ENCODE results near the gene MICAL3. TPM values are rescaled to one million over a fixed set of nuclear protein-coding genes. Genes with fewer than 3 reads are reported as not detected.

The MICAL3 gene
- total RNA-seq, 1 experiment from 2014 or later, result 47.1 TPM

DNA sequence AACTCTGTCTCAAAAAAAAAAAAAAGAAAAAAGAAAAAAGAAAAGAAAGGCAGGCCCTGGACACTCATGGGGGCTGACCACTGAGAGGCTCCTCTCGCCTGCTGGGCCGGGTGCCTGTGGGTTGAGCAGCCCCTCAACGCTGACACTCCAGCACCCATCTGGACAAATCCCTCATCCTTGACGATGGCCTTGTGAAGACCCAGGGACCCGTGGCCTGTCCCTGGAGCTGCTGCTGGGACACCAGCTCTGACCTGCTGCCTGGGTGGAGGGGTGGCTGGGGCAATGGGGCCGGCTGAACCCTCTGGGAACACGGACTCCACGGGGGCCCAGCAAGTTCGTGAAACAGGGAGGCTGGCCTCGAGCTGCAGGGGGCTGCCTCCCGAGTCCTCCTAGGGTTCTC lies 239.6 kb downstream of the MICAL3 start:
- Histone ChIP-seq H3K4me1 (ENCODE audit: control insufficient read depth, insufficient read depth, low read length) (peaks cover 12% of the 10 kb centered on the region), H3K9me3 (ENCODE audit: control insufficient read depth, insufficient read depth, low read depth, low read length) (no peaks in the 10 kb centered on the region), H3K4me3 (ENCODE audit: low read depth in 2 of 2, low read length in 2 of 2) (no peak overlapping the region), H3K36me3 (ENCODE audit: control insufficient read depth, insufficient read depth, low read length) (no peaks in the 10 kb centered on the region), H3K27me3 (ENCODE audit: control insufficient read depth, insufficient read depth, low read length) (no peaks in the 10 kb centered on the region), H3K27ac (ENCODE audit: low read length) (no peak overlapping the region)
- DNase-seq (ENCODE audit: low read depth, low spot score), result no peak
- TF ChIP-seq, protein P1, sequence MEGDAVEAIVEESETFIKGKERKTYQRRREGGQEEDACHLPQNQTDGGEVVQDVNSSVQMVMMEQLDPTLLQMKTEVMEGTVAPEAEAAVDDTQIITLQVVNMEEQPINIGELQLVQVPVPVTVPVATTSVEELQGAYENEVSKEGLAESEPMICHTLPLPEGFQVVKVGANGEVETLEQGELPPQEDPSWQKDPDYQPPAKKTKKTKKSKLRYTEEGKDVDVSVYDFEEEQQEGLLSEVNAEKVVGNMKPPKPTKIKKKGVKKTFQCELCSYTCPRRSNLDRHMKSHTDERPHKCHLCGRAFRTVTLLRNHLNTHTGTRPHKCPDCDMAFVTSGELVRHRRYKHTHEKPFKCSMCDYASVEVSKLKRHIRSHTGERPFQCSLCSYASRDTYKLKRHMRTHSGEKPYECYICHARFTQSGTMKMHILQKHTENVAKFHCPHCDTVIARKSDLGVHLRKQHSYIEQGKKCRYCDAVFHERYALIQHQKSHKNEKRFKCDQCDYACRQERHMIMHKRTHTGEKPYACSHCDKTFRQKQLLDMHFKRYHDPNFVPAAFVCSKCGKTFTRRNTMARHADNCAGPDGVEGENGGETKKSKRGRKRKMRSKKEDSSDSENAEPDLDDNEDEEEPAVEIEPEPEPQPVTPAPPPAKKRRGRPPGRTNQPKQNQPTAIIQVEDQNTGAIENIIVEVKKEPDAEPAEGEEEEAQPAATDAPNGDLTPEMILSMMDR (IDR thresholded peaks at IDR 0.05), result no peak
- TF ChIP-seq POLR2AphosphoS5 (IDR thresholded peaks at IDR 0.05; ENCODE audit: low read depth, low read length), result no peak
- no peak for TF ChIP-seq TCF7L2 (IDR thresholded peaks at IDR 0.05; ENCODE audit: low read depth, low read length)
- TF ChIP-seq, protein P2, sequence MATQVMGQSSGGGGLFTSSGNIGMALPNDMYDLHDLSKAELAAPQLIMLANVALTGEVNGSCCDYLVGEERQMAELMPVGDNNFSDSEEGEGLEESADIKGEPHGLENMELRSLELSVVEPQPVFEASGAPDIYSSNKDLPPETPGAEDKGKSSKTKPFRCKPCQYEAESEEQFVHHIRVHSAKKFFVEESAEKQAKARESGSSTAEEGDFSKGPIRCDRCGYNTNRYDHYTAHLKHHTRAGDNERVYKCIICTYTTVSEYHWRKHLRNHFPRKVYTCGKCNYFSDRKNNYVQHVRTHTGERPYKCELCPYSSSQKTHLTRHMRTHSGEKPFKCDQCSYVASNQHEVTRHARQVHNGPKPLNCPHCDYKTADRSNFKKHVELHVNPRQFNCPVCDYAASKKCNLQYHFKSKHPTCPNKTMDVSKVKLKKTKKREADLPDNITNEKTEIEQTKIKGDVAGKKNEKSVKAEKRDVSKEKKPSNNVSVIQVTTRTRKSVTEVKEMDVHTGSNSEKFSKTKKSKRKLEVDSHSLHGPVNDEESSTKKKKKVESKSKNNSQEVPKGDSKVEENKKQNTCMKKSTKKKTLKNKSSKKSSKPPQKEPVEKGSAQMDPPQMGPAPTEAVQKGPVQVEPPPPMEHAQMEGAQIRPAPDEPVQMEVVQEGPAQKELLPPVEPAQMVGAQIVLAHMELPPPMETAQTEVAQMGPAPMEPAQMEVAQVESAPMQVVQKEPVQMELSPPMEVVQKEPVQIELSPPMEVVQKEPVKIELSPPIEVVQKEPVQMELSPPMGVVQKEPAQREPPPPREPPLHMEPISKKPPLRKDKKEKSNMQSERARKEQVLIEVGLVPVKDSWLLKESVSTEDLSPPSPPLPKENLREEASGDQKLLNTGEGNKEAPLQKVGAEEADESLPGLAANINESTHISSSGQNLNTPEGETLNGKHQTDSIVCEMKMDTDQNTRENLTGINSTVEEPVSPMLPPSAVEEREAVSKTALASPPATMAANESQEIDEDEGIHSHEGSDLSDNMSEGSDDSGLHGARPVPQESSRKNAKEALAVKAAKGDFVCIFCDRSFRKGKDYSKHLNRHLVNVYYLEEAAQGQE (IDR thresholded peaks at IDR 0.05; ENCODE audit: insufficient read depth in 1 of 2, low read depth in 2 of 2, low read length in 1 of 2), result no peak
- no peak for TF ChIP-seq SIN3A (IDR thresholded peaks at IDR 0.05; ENCODE audit: borderline replicate concordance, insufficient read depth, low read depth, low read length)
- in situ Hi-C loops (cut with HindIII; ENCODE audit: low pct_unique_long_range_greater_than_20kb, low sequenced_read_pairs) (no loop called here), intact Hi-C loops (cut with micrococcal nuclease; ENCODE audit: unreplicated experiment) (loop anchor here (5.0 kb wide), 1 partner anchor 42 kb away; no protein-coding TSS in a partner anchor)
- POLR2A ChIA-PET, result no interaction called here
- BruUV-seq (replicated peaks), result no TSS peak
- CTCF ChIA-PET, result interaction anchor here (0.9 to 1.4 kb wide), 2 partner anchors 42 to 292 kb away, joined by 3 to 15 read pairs; no protein-coding TSS in a partner anchor
- no peak for ATAC-seq

DNA sequence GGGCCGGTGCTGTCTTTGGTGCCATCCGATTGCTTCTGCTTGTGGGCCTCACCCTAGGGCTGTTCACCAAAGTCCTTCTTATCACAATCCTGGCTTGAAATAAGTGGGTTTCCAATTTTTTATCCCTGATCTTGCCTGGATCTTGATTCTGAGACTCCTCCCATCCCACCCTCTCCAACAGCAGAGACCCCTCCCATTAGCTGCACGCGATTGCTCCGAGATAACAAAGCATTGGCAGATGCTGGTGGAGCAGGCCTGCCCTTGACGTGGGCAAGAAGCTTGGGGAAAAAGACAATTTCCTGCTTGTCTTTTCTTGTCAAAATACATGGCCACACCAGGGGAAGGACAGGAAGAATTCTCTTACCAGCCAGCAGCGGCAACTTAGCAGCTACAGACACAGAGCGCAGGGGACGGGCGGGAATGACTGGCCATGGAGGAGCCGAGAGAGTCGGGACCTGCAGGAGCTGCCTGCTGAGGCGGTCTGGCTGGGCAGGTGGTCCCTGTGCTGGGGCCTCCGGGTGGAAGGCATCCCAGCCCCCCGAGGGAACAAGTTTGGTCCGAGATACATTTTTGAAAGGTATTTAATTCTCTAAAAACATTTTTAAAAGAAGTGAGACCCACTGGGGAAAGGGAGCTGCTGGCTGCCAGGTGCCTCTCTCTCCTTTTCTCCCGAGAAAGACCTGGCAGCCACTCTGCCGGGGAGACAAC lies 240.4 kb downstream of the MICAL3 start:
- ATAC-seq (no peak), DNase-seq (ENCODE audit: low read depth, low spot score) (no peak)
- ChIA-PET CTCF (interaction anchor here (0.6 kb wide), 1 partner anchor 38 kb away, joined by 3 read pairs; no protein-coding TSS in a partner anchor), POLR2A (no interaction called here)
- Histone ChIP-seq H3K36me3 (ENCODE audit: control insufficient read depth, insufficient read depth, low read length) (no peaks in the 10 kb centered on the region), H3K27ac (ENCODE audit: low read length) (no peak overlapping the region), H3K4me1 (ENCODE audit: control insufficient read depth, insufficient read depth, low read length) (peaks cover 12% of the 10 kb centered on the region), H3K4me3 (ENCODE audit: low read depth in 2 of 2, low read length in 2 of 2) (no peak overlapping the region), H3K27me3 (ENCODE audit: control insufficient read depth, insufficient read depth, low read length) (no peaks in the 10 kb centered on the region), H3K9me3 (ENCODE audit: control insufficient read depth, insufficient read depth, low read depth, low read length) (no peaks in the 10 kb centered on the region)
- TF ChIP-seq SIN3A (IDR thresholded peaks at IDR 0.05; ENCODE audit: borderline replicate concordance, insufficient read depth, low read depth, low read length), result no peak
- TF ChIP-seq, protein P1 (IDR thresholded peaks at IDR 0.05), result no peak
- TF ChIP-seq, protein P2 (IDR thresholded peaks at IDR 0.05; ENCODE audit: insufficient read depth in 1 of 2, low read depth in 2 of 2, low read length in 1 of 2), result no peak
- TF ChIP-seq POLR2AphosphoS5 (IDR thresholded peaks at IDR 0.05; ENCODE audit: low read depth, low read length), result no peak
- TF ChIP-seq TCF7L2 (IDR thresholded peaks at IDR 0.05; ENCODE audit: low read depth, low read length), result no peak
- BruUV-seq (replicated peaks), result no TSS peak
- intact Hi-C loops (cut with micrococcal nuclease; ENCODE audit: unreplicated experiment) (loop anchor here (5.0 kb wide), 1 partner anchor 42 kb away; no protein-coding TSS in a partner anchor), in situ Hi-C loops (cut with HindIII; ENCODE audit: low pct_unique_long_range_greater_than_20kb, low sequenced_read_pairs) (no loop called here)

Measured in Panc1 (cell line).